HL-60 (cell line): ENCODE results near the gene TEX38.

ENCODE experiments used
- DNase-seq, 2 experiments: peaks; one replicate each; pipeline ENCODE4 v3.0.0-alpha.2; 2010 to 2020; ENCODE audit warnings: low read depth in 1 of 2, low spot score in 1 of 2
- H3K27ac ChIP-seq: fragments of 250-450 bp; sonication (Bioruptor Pico); replicated peaks from 2 replicates; pipeline ENCODE4 v1.5.1; 2020; ENCODE audit warnings: mild to moderate bottlenecking, moderate library complexity
- H3K27me3 ChIP-seq: fragments of 250-450 bp; sonication (Bioruptor Pico); 2 replicates; pipeline ENCODE4 v1.5.1; 2021; ENCODE audit warnings: mild to moderate bottlenecking, moderate library complexity; ENCODE audit not compliant: insufficient read depth, poor library complexity, severe bottlenecking
- H3K4me3 ChIP-seq: replicated peaks from 2 replicates; pipeline ENCODE4 v1.5.1; 2011; ENCODE audit warnings: mild to moderate bottlenecking, control low read depth, low read length; ENCODE audit not compliant: insufficient read depth
- GABPA ChIP-seq: IDR thresholded peaks from 2 replicates; pipeline ENCODE4 v1.6.1; 2012; ENCODE audit warnings: low read depth
- POLR2AphosphoS5 ChIP-seq: IDR thresholded peaks from 2 replicates; pipeline ENCODE4 v1.6.1; 2012; ENCODE audit warnings: low read depth
- SPI1 ChIP-seq: IDR thresholded peaks from 2 replicates; pipeline ENCODE4 v1.6.1; 2012; ENCODE audit warnings: low read depth, mild to moderate bottlenecking, borderline replicate concordance
- TF ChIP-seq, protein P1 (sequence below): IDR thresholded peaks from one replicate; pipeline ENCODE4 v1.5.1; 2011; ENCODE audit warnings: low read length, control low read depth, inconsistent platforms; ENCODE audit not compliant: insufficient read depth
- TF ChIP-seq, protein P2 (sequence below): IDR thresholded peaks from 2 replicates; pipeline ENCODE4 v1.6.1; 2012; ENCODE audit warnings: low read depth; ENCODE audit not compliant: insufficient replicate concordance

Gene TEX38

DNA sequence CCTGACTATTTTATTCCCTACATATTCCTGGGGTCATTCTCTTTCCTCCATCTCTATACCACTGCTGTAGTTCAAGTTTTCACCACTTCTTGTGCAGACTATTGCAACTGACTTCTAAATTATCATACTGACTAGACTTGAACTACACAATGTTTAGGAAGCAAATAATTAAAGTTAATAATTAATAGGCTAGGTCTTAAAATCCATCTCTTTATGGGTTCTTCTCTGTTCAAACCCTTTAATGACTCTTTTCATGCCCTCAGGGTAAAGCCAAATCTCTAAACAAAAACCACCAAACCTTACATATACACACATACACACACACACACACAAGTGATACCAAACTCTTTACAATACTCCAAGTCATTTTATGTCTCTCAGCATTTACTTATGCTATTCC, 32.7 kb upstream of the TEX38 start:
- DNase-seq: no peak
- no peak overlapping the region for H3K27ac ChIP-seq
- H3K4me3 ChIP-seq: no peak overlapping the region
- no peaks in the 10 kb centered on the region for H3K27me3 ChIP-seq
- TF ChIP-seq, protein P1, sequence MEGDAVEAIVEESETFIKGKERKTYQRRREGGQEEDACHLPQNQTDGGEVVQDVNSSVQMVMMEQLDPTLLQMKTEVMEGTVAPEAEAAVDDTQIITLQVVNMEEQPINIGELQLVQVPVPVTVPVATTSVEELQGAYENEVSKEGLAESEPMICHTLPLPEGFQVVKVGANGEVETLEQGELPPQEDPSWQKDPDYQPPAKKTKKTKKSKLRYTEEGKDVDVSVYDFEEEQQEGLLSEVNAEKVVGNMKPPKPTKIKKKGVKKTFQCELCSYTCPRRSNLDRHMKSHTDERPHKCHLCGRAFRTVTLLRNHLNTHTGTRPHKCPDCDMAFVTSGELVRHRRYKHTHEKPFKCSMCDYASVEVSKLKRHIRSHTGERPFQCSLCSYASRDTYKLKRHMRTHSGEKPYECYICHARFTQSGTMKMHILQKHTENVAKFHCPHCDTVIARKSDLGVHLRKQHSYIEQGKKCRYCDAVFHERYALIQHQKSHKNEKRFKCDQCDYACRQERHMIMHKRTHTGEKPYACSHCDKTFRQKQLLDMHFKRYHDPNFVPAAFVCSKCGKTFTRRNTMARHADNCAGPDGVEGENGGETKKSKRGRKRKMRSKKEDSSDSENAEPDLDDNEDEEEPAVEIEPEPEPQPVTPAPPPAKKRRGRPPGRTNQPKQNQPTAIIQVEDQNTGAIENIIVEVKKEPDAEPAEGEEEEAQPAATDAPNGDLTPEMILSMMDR: no peak
- TF ChIP-seq GABPA: no peak
- no peak for TF ChIP-seq SPI1
- TF ChIP-seq POLR2AphosphoS5: no peak
- TF ChIP-seq, protein P2, sequence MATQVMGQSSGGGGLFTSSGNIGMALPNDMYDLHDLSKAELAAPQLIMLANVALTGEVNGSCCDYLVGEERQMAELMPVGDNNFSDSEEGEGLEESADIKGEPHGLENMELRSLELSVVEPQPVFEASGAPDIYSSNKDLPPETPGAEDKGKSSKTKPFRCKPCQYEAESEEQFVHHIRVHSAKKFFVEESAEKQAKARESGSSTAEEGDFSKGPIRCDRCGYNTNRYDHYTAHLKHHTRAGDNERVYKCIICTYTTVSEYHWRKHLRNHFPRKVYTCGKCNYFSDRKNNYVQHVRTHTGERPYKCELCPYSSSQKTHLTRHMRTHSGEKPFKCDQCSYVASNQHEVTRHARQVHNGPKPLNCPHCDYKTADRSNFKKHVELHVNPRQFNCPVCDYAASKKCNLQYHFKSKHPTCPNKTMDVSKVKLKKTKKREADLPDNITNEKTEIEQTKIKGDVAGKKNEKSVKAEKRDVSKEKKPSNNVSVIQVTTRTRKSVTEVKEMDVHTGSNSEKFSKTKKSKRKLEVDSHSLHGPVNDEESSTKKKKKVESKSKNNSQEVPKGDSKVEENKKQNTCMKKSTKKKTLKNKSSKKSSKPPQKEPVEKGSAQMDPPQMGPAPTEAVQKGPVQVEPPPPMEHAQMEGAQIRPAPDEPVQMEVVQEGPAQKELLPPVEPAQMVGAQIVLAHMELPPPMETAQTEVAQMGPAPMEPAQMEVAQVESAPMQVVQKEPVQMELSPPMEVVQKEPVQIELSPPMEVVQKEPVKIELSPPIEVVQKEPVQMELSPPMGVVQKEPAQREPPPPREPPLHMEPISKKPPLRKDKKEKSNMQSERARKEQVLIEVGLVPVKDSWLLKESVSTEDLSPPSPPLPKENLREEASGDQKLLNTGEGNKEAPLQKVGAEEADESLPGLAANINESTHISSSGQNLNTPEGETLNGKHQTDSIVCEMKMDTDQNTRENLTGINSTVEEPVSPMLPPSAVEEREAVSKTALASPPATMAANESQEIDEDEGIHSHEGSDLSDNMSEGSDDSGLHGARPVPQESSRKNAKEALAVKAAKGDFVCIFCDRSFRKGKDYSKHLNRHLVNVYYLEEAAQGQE: no peak

DNA sequence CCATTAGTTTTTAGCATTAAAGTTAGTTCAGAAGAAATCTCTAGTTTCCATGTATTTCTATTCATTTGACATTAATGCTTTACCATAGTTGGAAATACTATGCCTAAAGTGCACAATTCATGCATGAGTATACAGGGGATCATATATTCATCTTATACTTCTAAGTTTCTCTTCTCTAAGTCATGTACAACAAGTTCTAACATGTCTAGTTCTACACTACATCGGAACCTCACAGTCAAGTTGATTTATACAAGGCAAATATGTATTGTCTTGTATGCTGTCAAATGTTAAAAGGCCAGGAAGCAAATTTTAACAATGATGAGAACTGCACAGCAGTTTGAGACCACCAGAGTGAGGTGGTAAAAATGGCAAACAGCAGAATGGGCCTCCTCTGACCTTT, 32.1 kb upstream of the TEX38 start:
- no peak for TF ChIP-seq SPI1
- TF ChIP-seq POLR2AphosphoS5: no peak
- TF ChIP-seq GABPA: no peak
- TF ChIP-seq, protein P1: no peak
- TF ChIP-seq, protein P2: no peak
- H3K27me3 ChIP-seq: no peaks in the 10 kb centered on the region

DNA sequence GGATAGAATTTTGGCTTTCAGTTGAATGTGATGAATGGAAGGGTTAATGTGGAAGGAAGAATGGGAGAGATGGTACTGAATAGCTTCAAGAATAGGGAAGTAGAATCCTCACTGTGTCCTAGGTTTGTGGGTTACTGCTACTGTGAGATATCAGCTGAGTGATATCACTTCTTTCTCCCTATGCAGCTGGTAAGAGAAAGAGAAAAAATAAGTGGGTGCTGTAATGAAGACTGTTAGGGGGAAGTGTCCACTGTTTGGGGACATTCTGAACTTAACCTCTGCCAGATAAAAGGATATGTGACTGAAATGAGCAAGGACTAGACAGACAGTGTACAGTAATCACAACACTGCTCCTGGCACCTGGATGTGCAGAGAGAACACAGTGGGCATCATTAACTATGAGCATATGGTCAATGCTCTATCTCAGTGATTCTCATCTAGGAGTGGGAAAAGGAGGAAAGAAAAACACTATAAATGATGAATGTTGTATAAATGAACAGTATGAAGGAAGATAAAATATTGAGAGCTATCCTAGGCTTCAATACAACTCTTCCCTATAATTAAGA, 29.5 kb upstream of the TEX38 start:
- H3K27me3 ChIP-seq: no peaks in the 10 kb centered on the region
- no peak overlapping the region for H3K4me3 ChIP-seq
- TF ChIP-seq, protein P2: no peak
- TF ChIP-seq GABPA: no peak
- 0 out of 2 replicates have a peak, but pooled peaks have one; percentile 7 for TF ChIP-seq SPI1
- TF ChIP-seq, protein P1: no peak
- TF ChIP-seq POLR2AphosphoS5: no peak
- DNase-seq: no peak
- H3K27ac ChIP-seq: no peak overlapping the region

More for the DNA sequence above, 32.1 kb upstream of the TEX38 start:
- Histone ChIP-seq H3K4me3 (no peak overlapping the region), H3K27ac (no peak overlapping the region)
- no peak for DNase-seq
